ENCODE measurements around the gene ZDHHC9.

The ZDHHC9 gene

DNA sequence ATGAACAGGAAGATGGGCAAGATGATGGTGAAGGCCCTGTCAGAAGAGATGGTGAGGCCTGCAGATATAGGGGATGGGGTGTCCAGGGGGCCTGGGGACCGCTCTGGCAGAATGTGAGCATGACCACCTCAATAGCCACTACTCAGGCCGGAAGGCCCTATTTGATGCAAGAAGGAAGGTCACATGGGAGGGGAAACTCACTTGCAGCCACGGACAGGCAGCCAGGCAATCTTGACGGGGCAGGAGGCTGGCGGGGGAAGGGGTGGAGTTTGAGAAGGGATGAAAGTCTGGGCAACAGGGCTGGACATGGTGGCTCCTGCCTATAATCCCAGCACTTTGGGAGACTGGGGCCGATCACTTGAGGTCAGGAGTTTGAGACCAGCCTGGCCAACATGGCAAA, 55.2 kb downstream of the ZDHHC9 start:
- H3K27ac ChIP-seq = no peak overlapping the region
- no peak for DNase-seq (ENCODE audit: low read depth, low spot score)

DNA sequence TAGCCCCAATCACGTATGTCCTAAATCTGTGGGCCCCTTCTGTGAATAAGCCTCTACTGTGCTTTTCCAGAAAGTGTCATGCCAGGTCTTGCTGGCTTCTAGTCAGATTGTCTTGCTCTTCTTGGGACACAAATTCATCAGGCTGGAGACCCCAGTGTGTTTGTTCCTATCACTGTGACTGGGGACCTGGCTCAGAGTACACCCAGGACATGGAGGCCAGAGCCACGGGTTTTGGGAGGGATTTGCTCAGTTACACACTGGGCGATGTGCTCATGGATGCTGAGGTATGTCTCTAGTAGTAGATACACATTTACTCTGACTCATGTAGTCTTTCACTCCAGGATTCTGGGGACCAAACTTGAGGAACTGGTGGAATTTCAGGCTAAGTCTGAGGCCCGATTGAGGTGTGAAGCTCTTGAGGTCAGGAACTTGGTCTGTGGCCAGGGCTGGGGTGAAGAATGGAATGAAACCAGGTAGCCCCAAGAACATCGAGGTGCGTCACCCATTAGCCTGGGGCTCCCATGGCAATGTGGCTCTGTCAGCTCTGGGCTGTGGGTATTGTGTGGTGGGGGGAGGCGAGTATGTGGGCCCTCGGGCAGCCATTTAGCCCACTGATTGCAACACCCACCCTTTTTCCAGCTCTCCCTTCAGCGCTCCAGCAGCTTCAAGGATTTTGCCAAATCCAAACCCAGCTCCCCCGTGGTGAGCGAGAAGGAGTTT, 56.2 kb downstream of the ZDHHC9 start:
- H3K27ac ChIP-seq = no peak overlapping the region
- DNase-seq (ENCODE audit: low read depth, low spot score) = no peak

DNA sequence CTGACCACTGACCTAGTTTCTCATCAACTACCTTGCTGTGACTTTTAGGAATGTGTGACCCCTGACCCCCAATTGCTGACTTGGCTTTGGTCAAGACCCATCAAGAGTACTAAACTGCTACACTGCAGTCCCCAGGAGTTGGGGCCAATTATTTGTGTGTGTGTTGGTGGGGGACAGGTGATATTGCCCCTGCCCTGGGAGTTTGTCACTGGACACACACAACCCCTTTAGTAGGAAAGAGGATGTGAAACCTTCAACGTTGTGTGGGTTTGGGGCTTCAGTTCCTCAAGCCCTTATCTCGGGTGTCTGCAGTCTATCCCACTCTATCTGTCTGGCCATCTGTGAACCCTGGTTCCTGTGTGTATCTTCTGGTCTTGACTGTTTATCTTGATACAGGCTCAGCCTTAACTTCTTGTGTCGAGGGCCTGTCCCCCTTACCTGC, 57.5 kb downstream of the ZDHHC9 start:
- no peak for DNase-seq (ENCODE audit: low read depth, low spot score)
- H3K27ac ChIP-seq = no peak overlapping the region

DNA sequence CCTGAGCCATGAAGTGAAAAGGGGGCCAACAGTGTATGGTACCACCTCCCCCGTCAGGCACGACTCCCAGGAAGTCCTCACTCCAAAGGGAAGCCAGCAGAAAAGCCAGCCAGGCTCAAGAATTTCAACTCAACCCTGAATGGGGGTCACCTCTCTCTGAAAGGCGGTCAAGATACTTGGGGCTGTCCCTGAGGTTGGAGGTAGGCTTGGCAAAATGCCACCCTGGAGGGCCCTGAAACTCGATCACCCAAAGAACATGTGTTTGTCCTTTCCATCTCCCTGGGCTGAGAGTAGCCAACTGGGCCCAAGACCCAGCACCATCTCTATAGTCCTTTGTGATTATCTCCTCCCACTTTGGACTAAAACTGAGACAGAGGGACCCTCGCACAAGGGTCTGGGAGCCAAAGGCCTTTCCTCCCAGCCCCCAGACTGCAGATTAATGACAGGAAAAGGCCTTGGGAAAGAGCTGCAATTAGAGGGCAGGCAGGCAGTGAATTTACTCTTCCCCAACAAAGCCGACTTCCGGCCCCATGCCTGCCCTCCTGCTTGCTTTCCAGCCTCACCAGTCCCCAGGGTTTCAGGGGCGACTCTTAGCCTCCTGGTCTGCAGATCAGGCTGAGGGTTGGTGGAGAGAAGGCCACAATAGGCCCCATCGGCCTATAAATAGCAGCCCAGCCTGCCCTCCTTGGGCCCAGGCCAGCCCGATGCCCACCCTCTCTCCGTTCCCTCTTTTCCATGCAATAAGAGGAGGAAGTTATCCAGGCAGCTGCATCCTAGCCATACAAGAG, 58.3 kb downstream of the ZDHHC9 start:
- no peak for DNase-seq (ENCODE audit: low read depth, low spot score)
- H3K27ac ChIP-seq = no peak overlapping the region

DNA sequence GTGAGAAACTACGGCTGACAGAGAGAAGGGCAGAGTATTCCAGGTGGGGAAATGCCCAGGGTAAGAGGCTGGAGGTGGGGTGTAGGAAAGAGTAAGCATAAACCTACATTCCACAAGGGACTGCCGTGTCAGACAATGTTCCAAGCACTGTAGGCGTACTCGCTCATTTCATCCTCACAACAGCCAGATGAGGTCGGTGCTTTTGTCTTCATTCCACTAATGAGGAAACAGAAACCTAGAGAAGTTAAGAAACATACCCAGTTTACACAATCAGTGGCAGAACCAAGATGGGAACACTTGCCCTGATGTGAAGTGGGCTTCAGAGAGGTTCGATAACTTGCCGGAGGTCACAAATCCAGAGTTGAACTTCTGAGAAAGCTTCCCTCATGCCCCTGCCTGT, 59.3 kb downstream of the ZDHHC9 start:
- DNase-seq (ENCODE audit: low read depth, low spot score) = no peak
- no peak overlapping the region for H3K27ac ChIP-seq

DNA sequence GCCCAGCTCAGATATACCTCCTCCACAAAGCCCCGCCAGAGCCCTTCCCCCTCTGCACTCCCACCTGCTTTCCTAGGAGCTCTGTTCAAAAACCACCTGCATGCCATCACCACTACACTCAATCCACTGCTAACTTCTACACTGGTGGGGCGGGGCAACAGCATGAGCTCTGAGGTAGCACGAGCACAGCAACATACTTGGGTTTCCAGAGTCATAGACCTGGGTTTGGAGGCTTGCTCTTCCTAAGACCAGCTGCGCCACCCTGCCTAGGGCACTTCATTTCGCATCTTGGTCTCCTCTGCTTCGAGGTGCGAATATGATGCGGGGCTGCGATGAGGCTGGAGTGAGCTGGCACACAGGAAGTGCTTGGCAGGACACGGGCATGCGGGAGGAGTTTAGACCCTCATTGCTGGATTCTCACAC, 60.4 kb downstream of the ZDHHC9 start:
- no peak for DNase-seq (ENCODE audit: low read depth, low spot score)
- H3K27ac ChIP-seq = no peak overlapping the region

DNA sequence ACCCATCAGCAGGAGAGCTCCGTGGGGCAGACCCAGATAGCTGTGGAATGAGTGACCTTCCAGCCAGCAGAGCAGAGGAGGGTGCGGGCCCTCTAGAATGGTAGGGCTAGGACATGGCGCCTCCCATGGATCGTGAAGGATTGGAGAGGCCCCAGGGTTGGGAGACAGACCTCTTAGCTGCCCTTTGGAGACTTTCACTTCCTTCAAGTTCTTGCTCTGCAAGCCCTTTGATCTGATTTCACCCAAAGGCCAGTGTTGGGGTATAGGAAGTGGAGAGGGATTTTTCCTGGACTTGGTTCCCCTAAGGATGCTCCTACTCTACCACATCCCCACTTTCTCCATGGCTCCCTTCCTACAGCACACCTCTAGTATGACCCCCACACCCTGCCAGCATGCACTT, 61.0 kb downstream of the ZDHHC9 start:
- H3K27ac ChIP-seq = no peak overlapping the region
- DNase-seq (ENCODE audit: low read depth, low spot score) = no peak

DNA sequence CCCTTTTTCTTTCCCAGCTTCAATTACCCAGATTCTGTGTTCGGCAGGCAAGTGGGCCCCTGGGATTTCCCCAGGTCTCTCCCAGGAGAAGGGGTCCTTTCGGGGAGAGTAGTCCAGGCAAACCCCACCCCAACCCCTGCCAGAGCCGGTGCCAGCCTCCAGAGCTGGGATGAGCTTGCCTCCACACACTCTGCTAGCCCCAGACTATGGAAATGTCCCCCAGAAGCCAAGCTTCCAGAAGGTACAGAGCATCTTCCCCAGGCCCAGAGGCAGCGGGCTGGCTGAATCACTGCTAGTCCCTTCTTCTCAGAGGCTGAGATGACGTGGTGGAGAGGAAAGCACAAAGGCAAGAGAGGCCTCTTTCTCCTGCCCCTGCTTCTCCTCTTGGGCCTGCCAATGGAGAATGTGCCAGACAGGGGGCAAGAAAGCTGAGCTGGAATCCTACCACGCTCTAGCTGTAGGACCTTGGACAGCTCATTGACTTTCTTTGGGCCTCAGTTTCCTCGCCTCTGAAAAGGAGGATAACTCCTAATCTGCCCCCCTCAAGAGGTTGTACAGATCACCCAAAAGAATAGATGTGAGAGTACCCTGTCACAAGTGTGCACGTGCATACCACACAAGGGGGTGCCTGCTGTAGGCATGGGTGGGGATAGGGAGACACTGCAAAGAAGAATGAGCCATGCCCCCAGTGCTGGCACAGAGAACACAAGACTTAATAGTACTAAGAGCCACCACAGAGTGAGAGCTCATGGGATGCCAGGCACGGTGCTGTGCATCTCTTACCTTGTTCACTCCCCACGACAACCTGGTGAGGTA, 61.8 kb downstream of the ZDHHC9 start:
- H3K27ac ChIP-seq = no peak overlapping the region
- no peak for DNase-seq (ENCODE audit: low read depth, low spot score)

DNA sequence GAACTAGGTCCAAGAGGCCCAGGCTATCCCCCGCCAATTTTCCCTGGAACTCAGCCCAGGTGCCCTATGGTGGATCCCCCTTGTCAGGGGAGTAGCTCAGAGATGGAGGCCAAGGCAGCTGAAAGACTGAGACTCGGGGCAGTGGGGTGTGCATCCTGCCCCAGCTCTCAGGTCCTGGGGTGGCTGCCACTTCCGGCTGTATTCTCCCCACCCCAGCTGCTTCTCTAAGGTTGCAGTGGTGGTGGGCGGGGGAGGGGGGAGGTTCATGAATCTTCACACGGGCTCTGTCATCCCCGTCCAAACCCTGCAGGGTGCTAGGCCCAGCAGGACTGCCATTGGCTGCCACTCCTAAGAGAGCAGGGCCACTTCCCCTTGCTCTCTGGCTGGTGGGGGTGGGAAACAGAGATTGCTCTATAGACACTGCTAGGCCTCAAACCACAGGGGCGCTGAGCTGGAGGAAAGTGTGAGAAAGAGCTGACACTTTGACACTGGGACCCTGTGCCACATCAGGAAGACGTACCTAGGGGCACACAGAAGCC, 62.5 kb downstream of the ZDHHC9 start:
- H3K27ac ChIP-seq = no peak overlapping the region
- DNase-seq (ENCODE audit: low read depth, low spot score) = no peak

DNA sequence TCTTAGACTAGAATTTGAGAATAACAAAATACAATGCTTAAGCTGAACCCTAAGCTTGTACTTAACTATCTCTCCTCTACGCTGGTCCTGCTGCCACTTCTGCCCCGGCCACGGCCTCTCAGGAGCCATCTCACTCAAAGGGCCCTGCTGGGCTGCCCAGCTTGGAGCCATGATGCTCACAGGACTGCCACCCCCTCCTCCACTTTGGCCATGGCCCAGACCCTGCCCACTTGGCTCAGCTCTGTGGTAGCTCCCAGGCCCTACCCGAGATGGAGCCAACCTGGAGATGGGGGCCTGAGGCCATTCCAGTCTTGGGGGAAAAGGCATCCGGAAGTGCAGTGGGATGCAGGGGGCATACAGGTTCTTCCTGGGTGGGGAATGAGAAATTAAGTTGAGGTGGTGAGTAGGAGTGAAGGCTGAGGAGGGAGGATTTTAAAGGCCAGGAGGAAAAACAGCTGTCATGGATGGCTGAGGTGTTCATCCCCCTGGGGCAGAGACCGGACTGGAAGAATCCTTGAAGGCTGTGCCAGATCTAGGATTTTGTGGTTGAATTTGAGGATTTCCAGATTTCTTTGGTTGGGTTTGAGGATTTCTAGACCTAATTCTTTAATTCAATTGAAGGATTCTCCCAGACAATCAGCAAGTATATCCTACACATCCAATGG, 63.1 kb downstream of the ZDHHC9 start:
- no peak overlapping the region for H3K27ac ChIP-seq
- no peak for DNase-seq (ENCODE audit: low read depth, low spot score)

DNA sequence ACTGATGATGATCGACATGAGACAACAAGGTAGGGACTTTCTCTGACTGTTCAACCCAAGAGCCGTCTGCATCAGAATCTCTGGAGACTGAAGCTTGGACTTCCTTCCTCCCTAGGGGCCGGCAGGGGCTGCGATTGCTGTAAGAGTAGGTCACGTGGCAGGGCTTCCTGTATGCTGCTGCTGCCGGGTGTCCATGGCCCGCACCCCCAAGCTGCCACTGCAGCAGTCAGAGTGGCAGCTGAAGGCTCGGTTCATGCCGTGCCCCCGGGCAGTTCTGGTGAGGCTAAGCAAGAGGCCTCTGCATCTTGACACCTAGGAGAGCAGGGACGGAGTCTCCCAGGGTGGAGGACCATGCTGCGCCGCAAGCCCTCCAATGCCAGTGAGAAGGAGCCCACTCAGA, 63.9 kb downstream of the ZDHHC9 start, which contains the start of gene SASH3:
SASH3 (plus strand) TSS at position 203 of the 400 bp plus-strand sequence; CDS start at position 352, 149 bp downstream.
- no peak for DNase-seq (ENCODE audit: low read depth, low spot score)

DNA sequence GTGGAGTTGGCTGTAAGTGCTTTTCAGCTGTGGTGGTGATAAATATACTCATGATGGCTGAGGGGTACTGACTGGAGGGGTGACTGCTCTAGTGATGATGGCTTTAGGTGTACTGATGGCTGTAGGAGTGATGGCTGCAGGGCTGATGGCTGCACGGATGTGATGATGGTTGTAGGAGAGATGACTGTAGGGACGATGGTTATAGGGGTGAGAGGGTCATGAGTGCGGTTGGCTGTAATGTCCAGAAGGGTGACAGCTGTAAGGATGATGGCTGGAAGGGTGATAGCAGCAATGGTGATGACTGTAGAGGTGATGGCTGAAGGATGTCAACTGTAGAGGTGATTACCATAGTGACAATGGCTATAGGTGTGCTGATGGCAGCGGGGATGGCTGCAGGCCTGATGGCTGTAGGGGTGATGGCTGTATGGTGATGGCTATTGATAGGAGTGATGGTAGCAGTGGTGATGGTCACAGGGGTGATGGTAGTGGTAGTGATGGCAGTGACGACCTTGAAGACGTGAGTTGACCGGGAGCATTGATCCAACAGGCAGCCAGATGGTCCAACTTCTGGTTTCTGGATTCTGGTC, 64.5 kb downstream of the ZDHHC9 start:
- no peak for DNase-seq (ENCODE audit: low read depth, low spot score)
- no peak overlapping the region for H3K27ac ChIP-seq

More for the DNA sequence above, 63.9 kb downstream of the ZDHHC9 start, which contains the start of gene SASH3:
- H3K27ac ChIP-seq = no peak within 1 kb of the TSS

DNA sequence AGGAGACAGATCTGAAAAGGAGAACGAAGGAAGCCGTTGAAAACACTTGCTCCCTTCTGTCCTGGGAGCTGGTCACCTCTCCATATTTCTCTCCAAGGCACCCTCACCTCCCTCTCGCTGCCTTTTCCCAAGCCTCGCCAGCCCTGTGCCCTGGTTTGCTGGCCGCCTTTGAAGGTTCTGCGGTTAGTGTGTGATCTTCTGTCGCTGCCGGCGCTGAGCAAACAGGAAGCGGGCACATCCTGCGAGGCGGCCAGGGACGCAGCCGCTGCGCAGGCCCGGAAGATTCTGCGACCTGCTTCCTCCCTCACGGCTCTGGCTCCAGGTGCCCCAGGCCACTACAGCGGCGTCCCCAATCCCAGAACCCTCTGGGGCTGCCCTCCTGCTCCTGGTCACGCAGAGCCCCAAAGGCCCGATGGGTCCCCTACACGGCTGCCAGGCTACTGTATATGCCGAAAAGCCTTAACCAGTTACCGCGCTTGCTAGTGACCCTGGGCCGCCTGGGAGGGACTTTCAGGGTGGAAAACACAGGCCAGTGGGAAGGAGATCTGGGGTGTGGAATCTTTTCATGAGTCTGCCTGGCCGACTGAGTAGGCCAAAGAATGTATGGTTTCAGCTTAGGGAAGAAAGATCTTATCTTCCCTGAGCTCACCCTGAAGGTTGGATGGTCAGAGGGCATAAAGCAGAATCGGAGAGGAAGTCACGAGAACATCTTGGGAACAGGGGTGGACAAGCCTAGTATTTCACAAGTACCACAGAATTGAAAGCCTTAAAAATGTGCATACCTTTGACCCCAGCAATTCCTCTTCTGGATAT, 66.3 kb downstream of the ZDHHC9 start:
- DNase-seq (ENCODE audit: low read depth, low spot score) = no peak
- no peak overlapping the region for H3K27ac ChIP-seq

DNA sequence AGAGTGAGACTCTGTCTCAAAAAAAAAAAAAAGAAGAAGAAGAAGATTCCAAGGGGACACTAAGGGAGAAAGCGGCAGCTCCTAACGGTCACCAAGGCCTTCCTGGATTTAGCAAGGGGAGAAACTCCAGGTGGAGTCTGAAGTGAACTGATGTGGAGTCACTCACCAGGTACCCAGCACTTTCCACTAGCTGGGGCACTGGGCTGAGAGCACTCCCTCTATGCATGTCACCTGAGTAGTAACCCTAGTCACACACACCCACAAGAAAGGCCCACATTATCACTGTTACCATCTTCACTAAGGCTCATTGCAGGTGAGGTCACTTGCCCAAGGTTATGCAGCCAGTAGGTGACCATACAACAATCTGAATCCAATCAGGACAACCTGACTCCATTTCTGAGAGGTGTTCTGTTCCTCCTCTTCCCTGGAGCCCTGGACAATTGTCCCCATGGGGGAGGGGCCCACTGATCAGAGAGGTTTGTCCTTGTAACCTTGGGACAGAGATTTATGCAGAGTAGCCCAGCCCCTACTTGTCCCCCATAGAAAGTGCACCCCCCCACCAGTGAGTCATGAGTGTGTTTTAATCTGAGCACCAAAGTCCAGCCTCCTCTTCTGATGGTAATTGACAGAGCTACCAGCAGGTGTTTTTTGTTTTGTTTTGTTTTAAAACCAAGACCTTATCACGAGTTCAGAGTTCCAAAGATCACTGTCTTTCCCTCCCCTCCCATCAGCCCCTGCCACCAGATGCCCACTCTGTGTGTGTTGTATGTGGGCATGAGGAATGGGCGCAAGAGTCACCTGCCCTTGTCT, 69.8 kb downstream of the ZDHHC9 start:
- H3K27ac ChIP-seq = no peak overlapping the region
- no peak for DNase-seq (ENCODE audit: low read depth, low spot score)

DNA sequence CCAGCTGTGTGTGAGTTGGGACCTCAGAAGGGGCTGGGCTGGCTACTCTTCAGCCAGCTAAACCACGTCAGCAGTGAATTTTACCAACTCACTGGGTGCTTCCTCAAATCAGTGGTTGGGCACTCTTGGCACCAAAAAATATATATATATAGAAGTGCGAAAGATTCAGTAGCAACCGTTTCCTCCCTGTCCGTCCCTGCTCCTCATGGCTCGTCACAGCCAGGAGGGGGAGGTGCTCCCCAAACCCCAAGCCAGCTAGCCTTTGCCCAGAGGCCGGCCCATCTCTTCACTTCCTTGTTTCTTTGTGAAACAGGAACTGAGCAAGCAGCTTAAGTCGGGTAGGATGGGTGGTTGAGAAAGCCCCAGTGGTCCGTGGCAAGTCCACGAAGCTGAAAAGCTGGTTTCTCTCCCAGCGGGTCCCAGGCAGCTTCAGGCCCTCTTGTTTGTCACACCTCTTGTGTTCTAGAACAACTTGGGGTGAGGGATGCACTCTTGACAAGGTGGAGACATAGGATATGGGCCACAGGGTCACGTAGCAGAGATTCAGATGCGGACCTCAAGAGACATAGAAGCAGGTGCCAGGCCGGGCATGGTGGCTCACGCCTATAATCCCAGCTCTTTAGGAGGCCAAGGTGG, 70.8 kb downstream of the ZDHHC9 start:
- no peak for DNase-seq (ENCODE audit: low read depth, low spot score)
- H3K27ac ChIP-seq = no peak overlapping the region

DNA sequence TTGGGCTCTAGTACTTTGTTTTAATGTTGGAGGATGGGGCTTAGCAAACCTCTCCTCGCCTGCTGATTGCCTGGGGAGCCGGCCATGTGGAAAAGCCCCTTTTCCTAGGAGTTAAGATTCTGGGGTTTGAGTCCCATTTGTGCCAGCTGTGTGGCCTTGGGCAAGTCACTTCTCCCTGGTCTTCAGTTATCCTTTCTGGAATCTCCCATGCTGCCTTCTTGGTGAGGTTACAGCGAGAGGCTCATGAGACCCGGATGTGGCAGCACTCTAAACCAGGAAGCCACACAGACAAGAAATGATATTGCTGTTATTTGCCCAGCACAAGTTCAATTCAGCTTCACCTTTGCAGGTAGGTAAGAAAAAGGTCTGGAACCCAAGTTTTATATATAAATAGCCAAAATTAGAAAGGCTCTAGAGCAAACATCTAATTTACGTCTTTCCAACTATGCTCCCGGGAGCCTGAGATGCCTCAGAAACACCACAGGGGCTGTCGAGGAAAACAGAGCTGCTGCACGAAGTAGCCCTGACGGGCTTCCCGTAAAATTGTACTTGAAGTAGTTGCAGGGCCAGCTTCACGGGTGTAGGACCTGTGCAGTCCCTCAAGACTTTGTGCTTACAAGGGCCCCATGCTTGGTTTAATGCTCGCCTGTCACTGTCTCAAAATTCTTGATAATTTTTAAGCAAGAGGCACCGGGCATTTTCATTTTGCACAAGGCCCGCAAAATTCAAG, 72.3 kb downstream of the ZDHHC9 start:
- DNase-seq (ENCODE audit: low read depth, low spot score) = no peak

More for the DNA sequence above, 72.3 kb downstream of the ZDHHC9 start:
- H3K27ac ChIP-seq = no peak overlapping the region
